Measurements from ENCODE around the gene FARS2.

FARS2 gene

GRCh38 chr6:5771759-5772390 is 510.6 kb downstream of the FARS2 start:
- TF ChIP-seq CTCF (IDR thresholded peaks at IDR 0.05; ENCODE audit: low read depth, low read length, missing control alignments), result no peak
- H3K4me3 ChIP-seq (replicated peaks; ENCODE audit: low read depth, low read length), result no peak overlapping the region
- no peak for DNase-seq (ENCODE audit: extremely low read depth, low read depth)

- TF ChIP-seq CTCF (IDR thresholded peaks at IDR 0.05; ENCODE audit: low read depth, low read length, missing control alignments), result no peak
- no peak overlapping the region for H3K4me3 ChIP-seq (replicated peaks; ENCODE audit: low read depth, low read length)
- no peak for DNase-seq (ENCODE audit: extremely low read depth, low read depth)
Observed at GRCh38 chr6:5772408-5773120, 511.3 kb downstream of the FARS2 start.

- H3K4me3 ChIP-seq (replicated peaks; ENCODE audit: low read depth, low read length), result no peak overlapping the region
- TF ChIP-seq CTCF (IDR thresholded peaks at IDR 0.05; ENCODE audit: low read depth, low read length, missing control alignments), result no peak
- no peak for DNase-seq (ENCODE audit: extremely low read depth, low read depth)
Observed at GRCh38 chr6:5776104-5776503, 514.8 kb downstream of the FARS2 start.

GRCh38 chr6:5776706-5777390 is 515.5 kb downstream of the FARS2 start:
- DNase-seq (ENCODE audit: extremely low read depth, low read depth), result no peak
- H3K4me3 ChIP-seq (replicated peaks; ENCODE audit: low read depth, low read length), result no peak overlapping the region

GRCh38 chr6:5778317-5778857 is 517.1 kb downstream of the FARS2 start:
- TF ChIP-seq CTCF (IDR thresholded peaks at IDR 0.05; ENCODE audit: low read depth, low read length, missing control alignments), result no peak
- H3K4me3 ChIP-seq (replicated peaks; ENCODE audit: low read depth, low read length), result no peak overlapping the region
- DNase-seq (ENCODE audit: extremely low read depth, low read depth), result no peak

More at GRCh38 chr6:5776706-5777390, 515.5 kb downstream of the FARS2 start:
- no peak for TF ChIP-seq CTCF (IDR thresholded peaks at IDR 0.05; ENCODE audit: low read depth, low read length, missing control alignments)

GRCh38 chr6:5778906-5779305 is 517.6 kb downstream of the FARS2 start:
- no peak for TF ChIP-seq CTCF (IDR thresholded peaks at IDR 0.05; ENCODE audit: low read depth, low read length, missing control alignments)
- H3K4me3 ChIP-seq (replicated peaks; ENCODE audit: low read depth, low read length), result no peak overlapping the region
- DNase-seq (ENCODE audit: extremely low read depth, low read depth), result no peak
